ENCODE measurements around the gene XYLT1. TPM values are rescaled to one million over a fixed set of nuclear protein-coding genes. Genes with fewer than 3 reads are reported as not detected.

The XYLT1 gene
- total RNA-seq, 1 donor from 2014 or later, result 17.6 TPM

GRCh38 chr16:17475104-17475503, 4.3 kb upstream of the XYLT1 start:
- Mint-ChIP-seq H3K27me3 (ENCODE audit: low read depth) (peaks cover 36% of the 10 kb centered on the region), H3K27ac (ENCODE audit: unreplicated experiment) (no peak overlapping the region), H3K9me3 (ENCODE audit: low read depth) (no peaks in the 10 kb centered on the region), H3K4me3 (ENCODE audit: unreplicated experiment) (no peak overlapping the region), H3K36me3 (ENCODE audit: low read depth) (no peaks in the 10 kb centered on the region), H3K4me1 (ENCODE audit: low read depth) (peaks cover 17% of the 10 kb centered on the region)
- TF ChIP-seq CTCF (IDR thresholded peaks at IDR 0.05), result no peak
- no peak for DNase-seq (ENCODE audit: low spot score)

- no peak for TF ChIP-seq CTCF (IDR thresholded peaks at IDR 0.05)
- Mint-ChIP-seq H3K4me1 (ENCODE audit: low read depth) (peaks cover 21% of the 10 kb centered on the region), H3K27ac (ENCODE audit: unreplicated experiment) (no peak overlapping the region), H3K36me3 (ENCODE audit: low read depth) (no peaks in the 10 kb centered on the region), H3K9me3 (ENCODE audit: low read depth) (no peaks in the 10 kb centered on the region), H3K4me3 (ENCODE audit: unreplicated experiment) (no peak overlapping the region), H3K27me3 (ENCODE audit: low read depth) (peaks cover 33% of the 10 kb centered on the region)
- no peak for DNase-seq (ENCODE audit: low spot score)
These were observed 3.8 kb upstream of the XYLT1 start for GRCh38 chr16:17474572-17474971.

DNA sequence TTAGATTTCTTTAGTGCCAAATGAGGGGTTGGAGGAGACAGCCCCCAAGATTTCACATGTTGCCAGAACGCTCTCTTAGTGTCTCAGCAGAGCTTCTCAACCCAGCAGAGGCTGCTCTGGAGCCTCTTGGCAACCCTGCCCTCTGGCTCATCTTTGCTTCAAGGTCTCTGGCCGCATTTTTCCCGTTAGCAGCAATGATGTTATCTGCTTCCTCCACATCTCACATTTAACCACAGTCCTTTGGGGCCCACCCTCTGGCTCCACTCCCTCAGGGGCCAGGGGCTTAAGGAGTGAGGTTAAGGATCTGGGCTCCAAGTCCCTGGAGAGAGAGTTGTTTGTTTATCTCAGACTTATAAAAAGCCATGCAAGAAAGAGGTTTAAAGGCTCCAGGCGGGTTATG, 3.3 kb upstream of the XYLT1 start:
- Mint-ChIP-seq H3K27me3 (ENCODE audit: low read depth) (peaks cover 33% of the 10 kb centered on the region), H3K36me3 (ENCODE audit: low read depth) (no peaks in the 10 kb centered on the region), H3K27ac (ENCODE audit: unreplicated experiment) (no peak overlapping the region), H3K4me3 (ENCODE audit: unreplicated experiment) (no peak overlapping the region), H3K9me3 (ENCODE audit: low read depth) (no peaks in the 10 kb centered on the region), H3K4me1 (ENCODE audit: low read depth) (peaks cover 27% of the 10 kb centered on the region)
- no peak for TF ChIP-seq CTCF (IDR thresholded peaks at IDR 0.05)
- no peak for DNase-seq (ENCODE audit: low spot score)

DNA sequence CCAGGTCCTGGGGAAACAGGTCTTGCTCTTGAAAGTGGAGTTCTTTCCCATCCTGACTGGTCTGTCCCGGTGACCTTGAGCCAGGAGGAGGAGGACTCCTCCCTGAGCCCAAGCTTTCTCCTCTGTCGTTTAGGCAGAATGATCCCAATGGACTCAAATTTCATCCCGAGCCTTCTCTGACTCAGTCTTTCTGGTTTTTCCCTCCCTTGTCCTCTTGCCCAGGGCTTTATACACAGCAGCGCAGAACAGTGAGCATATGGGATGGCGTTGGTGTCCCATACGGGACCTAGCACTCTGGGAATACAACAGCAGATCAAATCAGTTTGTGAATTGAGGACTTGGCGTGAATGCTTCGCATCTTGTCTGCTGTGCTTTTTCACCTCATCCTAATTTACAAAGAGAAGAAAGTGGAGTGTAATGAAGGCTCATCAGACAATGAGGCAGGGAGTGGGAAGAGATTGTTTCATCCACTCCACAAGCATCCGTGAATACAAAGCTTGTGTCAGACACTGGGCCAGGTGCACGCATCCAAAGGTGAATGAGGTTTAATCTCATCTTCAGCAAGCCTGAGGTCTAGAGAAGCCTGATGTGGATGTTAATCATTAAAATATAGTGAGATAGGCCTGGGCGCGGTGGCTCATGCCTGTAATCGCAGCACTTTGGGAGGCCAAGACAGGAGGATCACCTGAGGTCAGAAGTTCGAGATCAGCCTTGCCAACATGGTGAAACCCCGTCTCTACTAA, 1.1 kb upstream of the XYLT1 start:
- H3K4me1 Mint-ChIP-seq (ENCODE audit: low read depth), result peaks cover 47% of the 10 kb centered on the region
- H3K27ac Mint-ChIP-seq (ENCODE audit: unreplicated experiment), result peak overlapping the region; percentile 90
- no peaks in the 10 kb centered on the region for H3K9me3 Mint-ChIP-seq (ENCODE audit: low read depth)
- peak overlapping the region; percentile 29 for H3K4me3 Mint-ChIP-seq (ENCODE audit: unreplicated experiment)
- no peak for TF ChIP-seq CTCF (IDR thresholded peaks at IDR 0.05)
- DNase-seq (ENCODE audit: low spot score), result no peak
- no peaks in the 10 kb centered on the region for H3K36me3 Mint-ChIP-seq (ENCODE audit: low read depth)
- H3K27me3 Mint-ChIP-seq (ENCODE audit: low read depth), result peaks cover 24% of the 10 kb centered on the region

DNA sequence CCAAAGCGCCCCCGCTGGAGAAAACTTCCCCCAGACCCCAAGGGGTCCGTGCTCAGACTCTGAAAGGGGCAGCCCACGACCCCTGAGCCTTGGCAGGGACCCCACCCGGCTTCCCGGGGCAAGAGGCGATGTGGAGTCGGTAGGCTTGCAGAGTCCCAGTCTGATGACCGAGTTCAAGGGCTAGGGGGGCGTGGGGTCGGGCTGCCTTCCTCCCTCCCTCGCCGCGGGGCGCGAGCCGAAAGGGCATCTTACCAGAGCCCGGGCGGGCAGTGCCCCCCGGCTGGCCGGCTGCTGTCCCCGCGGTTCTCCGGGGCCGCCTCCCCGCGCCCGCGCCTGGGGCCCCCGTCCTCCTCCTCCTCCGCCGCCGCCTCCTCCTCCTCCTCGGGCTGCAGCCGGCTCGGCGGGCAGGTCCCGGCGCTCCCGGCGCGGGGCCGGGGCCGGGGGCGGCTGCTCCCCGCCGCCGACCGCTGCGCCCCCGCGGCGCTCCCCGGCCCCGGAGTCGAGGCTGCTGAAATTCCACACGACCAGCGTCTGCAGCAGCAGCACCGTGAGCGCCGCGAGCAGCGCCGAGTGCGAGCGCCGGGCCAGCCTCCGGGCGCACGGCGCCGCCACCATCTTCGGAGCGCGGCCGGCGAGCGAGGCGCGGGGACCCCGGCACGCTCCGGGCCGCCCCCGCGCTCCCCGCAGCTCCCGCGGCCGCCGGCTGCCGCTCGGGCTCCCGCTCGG, 415 bp downstream of the XYLT1 start:
- peaks cover 52% of the 10 kb centered on the region for H3K4me1 Mint-ChIP-seq (ENCODE audit: low read depth)
- H3K27me3 Mint-ChIP-seq (ENCODE audit: low read depth), result peaks cover 14% of the 10 kb centered on the region
- H3K4me3 Mint-ChIP-seq (ENCODE audit: unreplicated experiment), result peak overlapping the region; percentile 84
- H3K36me3 Mint-ChIP-seq (ENCODE audit: low read depth), result no peaks in the 10 kb centered on the region
- DNase-seq (ENCODE audit: low spot score), result no peak
- H3K9me3 Mint-ChIP-seq (ENCODE audit: low read depth), result no peaks in the 10 kb centered on the region
- no peak for TF ChIP-seq CTCF (IDR thresholded peaks at IDR 0.05)
- H3K27ac Mint-ChIP-seq (ENCODE audit: unreplicated experiment), result no peak overlapping the region
